GM23338 (cell line): Measurements from ENCODE around the gene ATAD1. TPM values are rescaled to one million over a fixed set of nuclear protein-coding genes. Genes with fewer than 3 reads are reported as not detected.

Experiments used
- ATAC-seq: fragments of 200-7000 bp; cut with Tn5 transposase; 3 replicates; pipeline ENCODE4 v1.9.1; 2020
- DNase-seq: peaks from one replicate; pipeline ENCODE4 v3.0.0-alpha.2; 2015; ENCODE audit warnings: low spot score
- H2AFZ ChIP-seq: fragments of 200-600 bp; sonication (generic); 2 replicates; pipeline ENCODE4 v1.8.0; 2016; ENCODE audit warnings: antibody characterized with exemption, mild to moderate bottlenecking, moderate library complexity
- H3F3A ChIP-seq: fragments of 200-600 bp; sonication (generic); replicated peaks from 2 replicates; pipeline ENCODE4 v1.8.0; 2017; ENCODE audit warnings: antibody characterized with exemption, mixed run types, low read depth
- H3K27ac ChIP-seq: fragments of 200-600 bp; sonication (generic); 2 replicates; pipeline ENCODE4 v1.6.1; 2016; ENCODE audit warnings: low read depth
- H3K27me3 ChIP-seq: fragments of 200-600 bp; sonication (generic); 2 replicates; pipeline ENCODE4 v1.8.0; 2016; ENCODE audit warnings: mild to moderate bottlenecking, mixed run types, moderate library complexity; ENCODE audit not compliant: insufficient read depth
- H3K36me3 ChIP-seq: fragments of 200-600 bp; sonication (generic); 2 replicates; pipeline ENCODE4 v1.8.0; 2016; ENCODE audit warnings: mild to moderate bottlenecking; ENCODE audit not compliant: insufficient read depth
- H3K4me1 ChIP-seq: fragments of 200-600 bp; sonication (generic); 2 replicates; pipeline ENCODE4 v1.8.0; 2016; ENCODE audit warnings: mild to moderate bottlenecking, moderate library complexity; ENCODE audit not compliant: insufficient read depth
- H3K4me2 ChIP-seq: fragments of 200-600 bp; sonication (generic); 2 replicates; pipeline ENCODE4 v1.7.1; 2017; ENCODE audit warnings: mixed run types
- H3K4me3 ChIP-seq: fragments of 200-600 bp; sonication (generic); 2 replicates; pipeline ENCODE4 v1.6.1; 2016; ENCODE audit warnings: mixed run types
- H3K79me2 ChIP-seq: fragments of 200-600 bp; sonication (generic); replicated peaks from 2 replicates; pipeline ENCODE4 v1.8.0; 2017; ENCODE audit warnings: mild to moderate bottlenecking; ENCODE audit not compliant: insufficient read depth
- H3K9me2 ChIP-seq: fragments of 200-600 bp; sonication (generic); 2 replicates; pipeline ENCODE4 v1.8.0; 2017; ENCODE audit not compliant: insufficient read depth
- H4K20me1 ChIP-seq: fragments of 200-600 bp; sonication (generic); replicated peaks from 2 replicates; pipeline ENCODE4 v1.8.0; 2017; ENCODE audit warnings: mild to moderate bottlenecking; ENCODE audit not compliant: insufficient read depth
- H3K27ac Mint-ChIP-seq: 2 replicates; pipeline ENCODE4 v1.8.0; 2020; ENCODE audit warnings: inconsistent platforms, mild to moderate bottlenecking, moderate library complexity, mixed read lengths
- H3K27me3 Mint-ChIP-seq: 3 replicates; pipeline ENCODE4 v1.8.0; 2022; ENCODE audit warnings: low read depth, mild to moderate bottlenecking, moderate library complexity, mixed read lengths, inconsistent platforms; ENCODE audit not compliant: insufficient read depth, poor library complexity
- H3K36me3 Mint-ChIP-seq: 3 replicates; pipeline ENCODE4 v1.8.0; 2021; ENCODE audit warnings: low read depth, mild to moderate bottlenecking, inconsistent platforms, moderate library complexity, mixed read lengths
- H3K4me1 Mint-ChIP-seq: 3 replicates; pipeline ENCODE4 v1.8.0; 2020; ENCODE audit warnings: mild to moderate bottlenecking, inconsistent platforms, mixed read lengths
- H3K4me3 Mint-ChIP-seq: 3 replicates; pipeline ENCODE4 v1.8.0; 2021; ENCODE audit warnings: moderate library complexity, mild to moderate bottlenecking, inconsistent platforms, mixed read lengths
- H3K9me3 Mint-ChIP-seq: 3 replicates; pipeline ENCODE4 v1.8.0; 2020; ENCODE audit warnings: moderate library complexity, mild to moderate bottlenecking, inconsistent platforms, mixed read lengths
- CREB1 ChIP-seq: fragments of 250-450 bp; sonication (Bioruptor Pico); IDR thresholded peaks from 2 replicates; pipeline ENCODE4 v1.5.0; 2020; ENCODE audit warnings: low read depth, mild to moderate bottlenecking, moderate library complexity
- ETS1 ChIP-seq: IDR thresholded peaks from 2 replicates; pipeline ENCODE4 v1.6.1; 2016; ENCODE audit warnings: antibody characterized with exemption
- EZH2 ChIP-seq: fragments of 200-600 bp; sonication (generic); IDR thresholded peaks from one replicate; pipeline ENCODE4 v1.8.0; 2017; ENCODE audit warnings: antibody characterized with exemption, mild to moderate bottlenecking, low read depth; ENCODE audit not compliant: unreplicated experiment
- EZH2phosphoT487 ChIP-seq: fragments of 200-600 bp; sonication (generic); IDR thresholded peaks from one replicate; pipeline ENCODE4 v1.8.1; 2018; ENCODE audit warnings: antibody characterized with exemption; ENCODE audit not compliant: unreplicated experiment
- JUNB ChIP-seq: IDR thresholded peaks from one replicate; pipeline ENCODE4 v1.6.1; 2016; ENCODE audit warnings: antibody characterized with exemption; ENCODE audit not compliant: unreplicated experiment
- NANOG ChIP-seq: IDR thresholded peaks from 2 replicates; pipeline ENCODE4 v1.6.1; 2016; ENCODE audit warnings: antibody characterized with exemption, borderline replicate concordance
- POLR2AphosphoS5 ChIP-seq: IDR thresholded peaks from 2 replicates; pipeline ENCODE4 v1.6.1; 2016; ENCODE audit warnings: antibody characterized with exemption, low read depth
- REST ChIP-seq: IDR thresholded peaks from one replicate; pipeline ENCODE4 v1.6.1; 2018; ENCODE audit warnings: antibody characterized with exemption; ENCODE audit not compliant: unreplicated experiment
- STAT1 ChIP-seq: IDR thresholded peaks from one replicate; pipeline ENCODE4 v1.6.1; 2016; ENCODE audit warnings: antibody characterized with exemption; ENCODE audit not compliant: unreplicated experiment
- ZNF114 ChIP-seq: fragments of 250-450 bp; sonication (Bioruptor Pico); IDR thresholded peaks from 2 replicates; pipeline ENCODE4 v1.5.0; 2020; ENCODE audit warnings: mild to moderate bottlenecking, moderate library complexity
- ZNF331 ChIP-seq: fragments of 250-450 bp; sonication (Bioruptor Pico); IDR thresholded peaks from 2 replicates; pipeline ENCODE4 v1.5.0; 2020; ENCODE audit warnings: low read depth, mild to moderate bottlenecking, moderate library complexity
- ZNF462 ChIP-seq: fragments of 250-450 bp; sonication (Bioruptor Pico); IDR thresholded peaks from 2 replicates; pipeline ENCODE4 v1.5.0; 2020; ENCODE audit warnings: mild to moderate bottlenecking, moderate library complexity
- polyA plus RNA-seq: library from polyadenylated mRNA; unstranded; fragments of >200 nt; fragmentation: Nextera tagmentation; extraction: Ambion mirVana; gene quantifications from 2 replicates; pipeline ENCODE4 v1.2.1, GENCODE V29; 2016
- total RNA-seq: library from RNA; depleted of rRNA; stranded (reverse); fragments of >200 nt; shearing (Covaris generic); gene quantifications from 2 replicates; pipeline ENCODE4 v1.2.3, GENCODE V29; 2014

The ATAD1 gene
- total and polyA plus RNA-seq, 2 experiments from 2014 or later, result 30.3 to 49.6 TPM

DNA sequence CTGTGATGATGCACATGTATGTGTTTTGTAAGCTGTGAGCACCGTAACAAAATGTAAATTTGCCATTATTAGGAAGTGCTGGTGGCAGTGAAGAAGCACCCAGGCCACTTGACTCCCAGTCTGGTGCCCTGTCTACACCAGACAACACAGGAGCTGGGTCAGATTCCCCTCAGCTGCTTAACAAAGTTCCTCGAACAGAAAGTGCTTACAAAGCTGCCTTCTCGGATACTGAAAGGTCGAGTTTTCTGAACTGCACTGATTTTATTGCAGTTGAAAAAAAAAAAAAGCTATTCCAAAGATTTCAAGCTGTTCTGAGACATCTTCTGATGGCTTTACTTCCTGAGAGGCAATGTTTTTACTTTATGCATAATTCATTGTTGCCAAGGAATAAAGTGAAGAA lies 71.1 kb downstream of the ATAD1 start:
- Mint-ChIP-seq H3K4me3 (no peak overlapping the region), H3K9me3 (0 out of 3 replicates have a peak, but pooled peaks cover 4% of the 10 kb centered on the region), H3K36me3 (peaks cover 28% of the 10 kb centered on the region), H3K27me3 (peaks cover 4% of the 10 kb centered on the region), H3K27ac (no peak overlapping the region), H3K4me1 (peaks cover 37% of the 10 kb centered on the region)
- no peak overlapping the region for H2AFZ ChIP-seq
- no peaks in the 10 kb centered on the region for H3K36me3 ChIP-seq
- no peak overlapping the region for H3K4me2 ChIP-seq
- no peaks in the 10 kb centered on the region for H4K20me1 ChIP-seq
- no peaks in the 10 kb centered on the region; the same call in 1 of the 2 replicates for H3K9me2 ChIP-seq
- H3F3A ChIP-seq, result no peaks in the 10 kb centered on the region; the same call in 1 of the 2 replicates
- H3K4me1 ChIP-seq, result peaks cover 25% of the 10 kb centered on the region
- TF ChIP-seq EZH2, result no peak
- no peak for TF ChIP-seq NANOG
- TF ChIP-seq CREB1, result no peak
- no peak overlapping the region for H3K4me3 ChIP-seq
- no peak for DNase-seq
- no peaks in the 10 kb centered on the region for H3K27me3 ChIP-seq
- H3K27ac ChIP-seq, result no peak overlapping the region
- H3K79me2 ChIP-seq, result no peaks in the 10 kb centered on the region
- ATAC-seq, result no peak

DNA sequence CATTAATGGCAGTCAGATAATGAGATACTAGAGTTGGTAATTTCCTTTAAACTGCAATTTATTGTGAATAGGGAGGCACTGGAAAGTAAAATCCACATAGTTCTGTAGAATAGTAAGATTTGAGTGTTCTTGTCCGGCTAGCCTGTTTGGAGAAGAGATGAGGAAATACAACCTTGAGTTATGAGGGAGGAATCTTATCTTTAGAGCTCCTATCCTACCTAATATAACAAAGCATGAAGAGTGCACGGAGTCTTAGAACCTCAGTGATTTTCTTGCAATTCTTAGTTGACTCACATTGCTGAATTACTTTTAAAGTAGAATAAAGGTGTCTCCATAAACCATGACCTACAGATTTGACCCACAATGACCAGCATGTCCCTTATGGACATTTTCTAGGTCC lies 73.4 kb downstream of the ATAD1 start:
- H3K36me3 Mint-ChIP-seq, result peaks cover 28% of the 10 kb centered on the region
- no peaks in the 10 kb centered on the region; the same call in 1 of the 2 replicates for H3K9me2 ChIP-seq
- H3K79me2 ChIP-seq, result no peaks in the 10 kb centered on the region
- no peaks in the 10 kb centered on the region for H3F3A ChIP-seq
- no peak overlapping the region for H3K27ac ChIP-seq
- H3K4me1 ChIP-seq, result peaks cover 13% of the 10 kb centered on the region; the same call in 1 of the 2 replicates
- no peak overlapping the region for H3K4me3 Mint-ChIP-seq
- ATAC-seq, result no peak
- H3K4me3 ChIP-seq, result no peak overlapping the region
- H3K36me3 ChIP-seq, result no peaks in the 10 kb centered on the region
- H2AFZ ChIP-seq, result no peak overlapping the region
- no peak overlapping the region for H3K27ac Mint-ChIP-seq
- TF ChIP-seq STAT1 (no peak), EZH2 (no peak), ZNF462 (no peak), EZH2phosphoT487 (no peak), POLR2AphosphoS5 (no peak), ETS1 (no peak), CREB1 (no peak), ZNF331 (CRISPR knock-in tag) (no peak), JUNB (no peak), ZNF114 (CRISPR knock-in tag) (no peak), REST (no peak)
- DNase-seq, result no peak
- H3K27me3 Mint-ChIP-seq, result peaks cover 4% of the 10 kb centered on the region
- H4K20me1 ChIP-seq, result no peaks in the 10 kb centered on the region
- H3K4me2 ChIP-seq, result no peak overlapping the region
- peaks cover 16% of the 10 kb centered on the region for H3K4me1 Mint-ChIP-seq
- no peaks in the 10 kb centered on the region for H3K27me3 ChIP-seq
- 0 out of 3 replicates have a peak, but pooled peaks cover 4% of the 10 kb centered on the region for H3K9me3 Mint-ChIP-seq
